BJ (cell line): ENCODE data around the gene STIMATE. TPM values are rescaled to one million over a fixed set of nuclear protein-coding genes. Genes with fewer than 3 reads are reported as not detected.

Experiments
- CTCF ChIA-PET: fragments of 350-600 bp; formaldehyde crosslinking; extraction: SDS; loops from one replicate; lab custom pipeline; 2021; ENCODE audit warnings: antibody characterized with exemption, inconsistent platforms; lab: Yijun Ruan, JAX
- POLR2A ChIA-PET: fragments of 300-600 bp; sonication (Branson Sonifier 250); formaldehyde crosslinking; extraction: SDS; loops from one replicate; lab custom pipeline; 2021; ENCODE audit warnings: antibody characterized with exemption; lab: Charles Lee
- DNase-seq: peaks from one replicate; pipeline ENCODE4 v3.0.0-alpha.2; 2011; ENCODE audit warnings: low read depth
- H3K27me3 ChIP-seq: 2 replicates; pipeline ENCODE4 v1.6.0; 2011; ENCODE audit warnings: low read length; ENCODE audit not compliant: control insufficient read depth, insufficient read depth
- H3K36me3 ChIP-seq: 2 replicates; pipeline ENCODE4 v1.5.1; 2011; ENCODE audit warnings: low read length; ENCODE audit not compliant: control insufficient read depth, insufficient read depth
- H3K4me3 ChIP-seq: 2 replicates; pipeline ENCODE4 v1.5.1; 2011; ENCODE audit warnings: low read depth, mild to moderate bottlenecking, control low read depth, low read length
- CTCF ChIP-seq: IDR thresholded peaks from 2 replicates; pipeline ENCODE4 v1.5.1; 2011; ENCODE audit warnings: low read depth, mild to moderate bottlenecking, control low read depth, inconsistent platforms, low read length, moderate library complexity; ENCODE audit not compliant: insufficient read depth
- polyA plus RNA-seq: library from polyadenylated mRNA; depleted of rRNA; stranded (reverse); fragments of >200 nt; gene quantifications from 2 replicates; pipeline ENCODE4 v1.2.3, GENCODE V29; 2011

STIMATE gene
- polyA plus RNA-seq, 1 experiment = 13.5 TPM

GRCh38 chr3:52843108-52843865, 54.1 kb downstream of the STIMATE start:
- TF ChIP-seq CTCF = no peak
- Histone ChIP-seq H3K36me3 (peaks cover 6% of the 10 kb centered on the region), H3K4me3 (no peak overlapping the region), H3K27me3 (no peaks in the 10 kb centered on the region)
- POLR2A ChIA-PET = no interaction called here
- DNase-seq = no peak
- CTCF ChIA-PET = interaction anchor here (1.2 kb wide), 1 partner anchor 8 kb away, joined by 4 read pairs; no protein-coding TSS in a partner anchor

- H3K4me3 ChIP-seq = no peak overlapping the region
- ChIA-PET POLR2A (no interaction called here), CTCF (interaction anchor here (1.2 kb wide), 1 partner anchor 9 kb away, joined by 4 read pairs; no protein-coding TSS in a partner anchor)
- DNase-seq = no peak
- no peak for TF ChIP-seq CTCF
- no peaks in the 10 kb centered on the region for H3K27me3 ChIP-seq
- peaks cover 6% of the 10 kb centered on the region for H3K36me3 ChIP-seq
These were observed 54.9 kb downstream of the STIMATE start for GRCh38 chr3:52842424-52842823.

- TF ChIP-seq CTCF = no peak
- POLR2A ChIA-PET = no interaction called here
- Histone ChIP-seq H3K4me3 (no peak overlapping the region), H3K27me3 (no peaks in the 10 kb centered on the region), H3K36me3 (peaks cover 6% of the 10 kb centered on the region)
- CTCF ChIA-PET = no interaction called here
- no peak for DNase-seq
These were observed 55.4 kb downstream of the STIMATE start for GRCh38 chr3:52841981-52842340.

- Histone ChIP-seq H3K4me3 (no peak overlapping the region), H3K27me3 (no peaks in the 10 kb centered on the region), H3K36me3 (peaks cover 6% of the 10 kb centered on the region)
- ChIA-PET CTCF (interaction anchor here (0.8 kb wide), 1 partner anchor 21 kb away, joined by 3 read pairs; no protein-coding TSS in a partner anchor), POLR2A (interaction anchor here (0.7 kb wide), 1 partner anchor 51 kb away, joined by 16 read pairs; no protein-coding TSS in a partner anchor)
- no peak for DNase-seq
- no peak for TF ChIP-seq CTCF
These were observed 56.0 kb downstream of the STIMATE start for GRCh38 chr3:52841211-52841980.
